Right ventricle myocardium inferior (tissue), 1 donor: ENCODE results near the gene SYNM. TPM values are rescaled to one million over a fixed set of nuclear protein-coding genes. Genes with fewer than 3 reads are reported as not detected.

Experiments
- ATAC-seq: fragments of 200-7000 bp; cut with Tn5 transposase; one replicate; pipeline ENCODE4 v1.9.1; 2020; ENCODE audit warnings: mild to moderate bottlenecking, moderate library complexity
- DNase-seq: peaks from one replicate; pipeline ENCODE4 v3.0.0; 2021; ENCODE audit errors: missing footprints
- intact Hi-C: fragments of 100-400 bp; cut with DNase I; formaldehyde crosslinking; loops from one replicate; pipeline ENCODE4 v1.11.0; 2022
- total RNA-seq: library from RNA; stranded (reverse); fragmentation: NEBNext Ultra II Directional; extraction: Animal tissue kit (Norgen Biotek cat#: 25700); gene quantifications from one replicate; pipeline ENCODE4 v1.2.1, GENCODE V29; 2021
- donor health status: DM: no; HTN: yes; CAD: no; lungs with severe emphysema.

SYNM gene
- total RNA-seq, 1 donor from 2014 or later, result 311 TPM

GRCh38 chr15:99170476-99171065 is 65.7 kb downstream of the SYNM start:
- intact Hi-C loops, result loop anchor here (1.0 to 5.0 kb wide), 4 partner anchors 33 to 68 kb away; no protein-coding TSS in a partner anchor
- DNase-seq (no peak), ATAC-seq (peak; percentile 30)

GRCh38 chr15:99172171-99172570 is 67.3 kb downstream of the SYNM start:
- intact Hi-C loops, result loop anchor here (5.0 kb wide), 3 partner anchors 35 to 70 kb away; no protein-coding TSS in a partner anchor

GRCh38 chr15:99172989-99173388 is 68.1 kb downstream of the SYNM start:
- ATAC-seq (no peak), DNase-seq (no peak)
- intact Hi-C loops, result loop anchor here (5.0 kb wide), 3 partner anchors 36 to 71 kb away; no protein-coding TSS in a partner anchor

More at GRCh38 chr15:99172171-99172570, 67.3 kb downstream of the SYNM start:
- DNase-seq (no peak), ATAC-seq (no peak)

GRCh38 chr15:99174567-99175395 is 69.9 kb downstream of the SYNM start:
- ATAC-seq (peak; percentile 84), DNase-seq (no peak)
- intact Hi-C loops, result loop anchor here (5.0 kb wide), 3 partner anchors 37 to 72 kb away; no protein-coding TSS in a partner anchor

GRCh38 chr15:99176757-99177156 is 71.9 kb downstream of the SYNM start:
- intact Hi-C loops, result no loop called here
- no peak for ATAC-seq
- no peak for DNase-seq

GRCh38 chr15:99177679-99178078 is 72.8 kb downstream of the SYNM start:
- no peak for ATAC-seq
- intact Hi-C loops, result no loop called here
- DNase-seq, result no peak

- ATAC-seq (peak; percentile 40), DNase-seq (no peak)
- intact Hi-C loops, result no loop called here
Measured at GRCh38 chr15:99180086-99180963, 75.4 kb downstream of the SYNM start.

GRCh38 chr15:99180964-99181306 is 76.1 kb downstream of the SYNM start:
- ATAC-seq, result no peak
- no peak for DNase-seq
- intact Hi-C loops, result no loop called here

GRCh38 chr15:99181545-99181971 is 76.7 kb downstream of the SYNM start:
- intact Hi-C loops, result no loop called here
- ATAC-seq, result peak; percentile 67
- DNase-seq, result no peak

GRCh38 chr15:99182791-99183190 is 77.9 kb downstream of the SYNM start:
- ATAC-seq, result no peak
- intact Hi-C loops, result no loop called here
- no peak for DNase-seq

Other genes starting within 250 kb of the SYNM start
- gene PGPEP1L, start 97.3 kb upstream of the SYNM start, total RNA-seq, result 0.57 TPM
- 13.0 TPM for gene TTC23, start 144.5 kb downstream of the SYNM start, total RNA-seq
- gene LRRC28, start 146.4 kb downstream of the SYNM start, total RNA-seq, result 18.7 TPM